ENCODE data around the gene ZBTB2. TPM values are rescaled to one million over a fixed set of nuclear protein-coding genes. Genes with fewer than 3 reads are reported as not detected.

Gene ZBTB2
- total and polyA plus RNA-seq, 10 of the 15 experiments (the other 5 are each of a cell fraction or from before 2014, with no cell fraction given), result 4.2 to 21.9 (median 15.0) TPM

DNA sequence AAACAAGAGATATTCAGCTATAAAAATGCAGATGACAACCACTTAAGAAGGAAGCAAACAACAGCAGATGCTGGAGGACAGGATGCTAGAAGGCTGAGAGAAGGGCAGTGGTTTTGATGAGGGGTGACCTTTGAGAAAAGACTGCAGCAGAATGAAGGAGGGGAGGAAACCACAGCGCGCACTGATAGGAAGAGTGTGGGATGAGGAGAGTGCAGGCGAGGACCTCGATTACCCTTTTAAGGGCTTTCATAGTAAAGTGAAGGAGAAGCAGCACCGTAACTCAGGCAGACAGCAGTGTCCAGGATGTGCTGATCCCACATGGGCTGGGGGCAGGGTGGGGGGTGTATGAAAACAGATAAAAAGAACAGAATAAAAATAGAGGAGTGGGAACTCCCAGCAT is 19.2 kb downstream of the ZBTB2 start (continued):
- TF ChIP-seq, protein P1, sequence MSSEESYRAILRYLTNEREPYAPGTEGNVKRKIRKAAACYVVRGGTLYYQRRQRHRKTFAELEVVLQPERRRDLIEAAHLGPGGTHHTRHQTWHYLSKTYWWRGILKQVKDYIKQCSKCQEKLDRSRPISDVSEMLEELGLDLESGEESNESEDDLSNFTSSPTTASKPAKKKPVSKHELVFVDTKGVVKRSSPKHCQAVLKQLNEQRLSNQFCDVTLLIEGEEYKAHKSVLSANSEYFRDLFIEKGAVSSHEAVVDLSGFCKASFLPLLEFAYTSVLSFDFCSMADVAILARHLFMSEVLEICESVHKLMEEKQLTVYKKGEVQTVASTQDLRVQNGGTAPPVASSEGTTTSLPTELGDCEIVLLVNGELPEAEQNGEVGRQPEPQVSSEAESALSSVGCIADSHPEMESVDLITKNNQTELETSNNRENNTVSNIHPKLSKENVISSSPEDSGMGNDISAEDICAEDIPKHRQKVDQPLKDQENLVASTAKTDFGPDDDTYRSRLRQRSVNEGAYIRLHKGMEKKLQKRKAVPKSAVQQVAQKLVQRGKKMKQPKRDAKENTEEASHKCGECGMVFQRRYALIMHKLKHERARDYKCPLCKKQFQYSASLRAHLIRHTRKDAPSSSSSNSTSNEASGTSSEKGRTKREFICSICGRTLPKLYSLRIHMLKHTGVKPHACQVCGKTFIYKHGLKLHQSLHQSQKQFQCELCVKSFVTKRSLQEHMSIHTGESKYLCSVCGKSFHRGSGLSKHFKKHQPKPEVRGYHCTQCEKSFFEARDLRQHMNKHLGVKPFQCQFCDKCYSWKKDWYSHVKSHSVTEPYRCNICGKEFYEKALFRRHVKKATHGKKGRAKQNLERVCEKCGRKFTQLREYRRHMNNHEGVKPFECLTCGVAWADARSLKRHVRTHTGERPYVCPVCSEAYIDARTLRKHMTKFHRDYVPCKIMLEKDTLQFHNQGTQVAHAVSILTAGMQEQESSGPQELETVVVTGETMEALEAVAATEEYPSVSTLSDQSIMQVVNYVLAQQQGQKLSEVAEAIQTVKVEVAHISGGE (CRISPR knock-in tag; IDR thresholded peaks at IDR 0.05), result no peak
- no peak for TF ChIP-seq FOXK2 (IDR thresholded peaks at IDR 0.05)

DNA sequence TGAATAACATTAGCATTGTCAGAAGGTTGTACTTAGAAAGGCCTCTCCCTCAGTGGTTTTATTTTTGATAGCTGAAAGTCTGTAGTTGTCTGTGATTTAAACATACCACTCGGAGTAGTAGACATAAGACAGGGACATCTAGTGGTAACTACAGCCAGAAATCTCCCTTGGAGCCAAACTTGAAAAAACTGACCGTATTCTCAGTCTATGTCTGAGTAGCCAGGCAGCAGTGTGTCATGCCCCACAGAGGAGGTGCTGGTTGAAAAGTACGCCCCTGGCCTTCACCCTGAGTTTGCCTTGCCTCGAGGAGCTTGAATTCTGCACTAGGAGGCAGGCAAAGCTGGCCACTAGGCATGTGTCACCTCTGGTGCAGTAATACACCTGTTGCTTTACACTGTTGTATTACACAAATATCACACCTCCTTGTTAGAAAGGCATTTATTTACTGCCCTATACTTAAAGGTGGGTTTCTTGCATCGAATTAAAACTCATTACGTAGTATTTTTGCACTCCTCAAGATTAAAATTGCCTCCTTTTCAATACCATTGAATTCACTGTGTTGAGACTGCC is 20.8 kb downstream of the ZBTB2 start:
- H4K20me1 ChIP-seq (ENCODE audit: control insufficient read depth, insufficient read depth), result no peaks in the 10 kb centered on the region
- no peaks in the 10 kb centered on the region; the same call in 1 of the 2 replicates for H3K4me1 ChIP-seq (ENCODE audit: control insufficient read depth, insufficient read depth, low read length)
- POLR2A ChIA-PET, result no interaction called here
- SMC1A ChIA-PET (ENCODE audit: uncharacterized antibody, unreplicated experiment), result no interaction called here
- peaks cover 17% of the 10 kb centered on the region for H3K79me2 ChIP-seq (ENCODE audit: control insufficient read depth, insufficient read depth, low read length)
- CTCF ChIA-PET, result interaction anchor here (0.9 to 2.7 kb wide), 3 partner anchors 13 to 490 kb away, joined by 3 to 10 read pairs (median 4); no protein-coding TSS in a partner anchor
- peaks cover 16 to 26% of the 10 kb centered on the region in 2 experiments for H3K36me3 ChIP-seq (ENCODE audit: control insufficient read depth in 2 of 2, insufficient read depth in 2 of 2, low read length in 1 of 2)
- FAIRE-seq (no peak), ATAC-seq (no peak), DNase-seq (ENCODE audit: low read depth, low spot score) (no peak)
- in situ Hi-C loops (cut with MboI) (no loop called here), intact Hi-C loops (cut with micrococcal nuclease; ENCODE audit: unreplicated experiment) (no loop called here)
- RAD21 ChIA-PET (ENCODE audit: unreplicated experiment), result no interaction called here
- no peak overlapping the region for H3K4me2 ChIP-seq (ENCODE audit: control insufficient read depth, insufficient read depth)
- no peak overlapping the region for H3K9ac ChIP-seq (ENCODE audit: control insufficient read depth, insufficient read depth, low read length)
- H3K27ac ChIP-seq (ENCODE audit: control insufficient read depth, insufficient read depth), result no peak overlapping the region
- H3K27me3 ChIP-seq (replicated peaks in 1 of 2; ENCODE audit: control insufficient read depth in 2 of 2, insufficient read depth in 2 of 2, low read length in 1 of 2), result no peaks in the 10 kb centered on the region
- H3K9me3 ChIP-seq (replicated peaks; ENCODE audit: control insufficient read depth, insufficient read depth, low read length), result no peaks in the 10 kb centered on the region; the same call in 2 of the 3 replicates
- H2AFZ ChIP-seq (ENCODE audit: control insufficient read depth, low read depth, low read length), result no peak overlapping the region
- no TSS peak for BruUV-seq (replicated peaks)
- WGBS (ENCODE audit: insufficient coverage, insufficient replicate concordance, low lambda C conversion rate, missing lambda C conversion rate), result 98% methylated on average over 6 of the region's 6 CpGs
- H3K4me3 ChIP-seq, result no peak overlapping the region
- no peak for TF ChIP-seq LARP7 (IDR thresholded peaks at IDR 0.05)
- TF ChIP-seq, protein P2, sequence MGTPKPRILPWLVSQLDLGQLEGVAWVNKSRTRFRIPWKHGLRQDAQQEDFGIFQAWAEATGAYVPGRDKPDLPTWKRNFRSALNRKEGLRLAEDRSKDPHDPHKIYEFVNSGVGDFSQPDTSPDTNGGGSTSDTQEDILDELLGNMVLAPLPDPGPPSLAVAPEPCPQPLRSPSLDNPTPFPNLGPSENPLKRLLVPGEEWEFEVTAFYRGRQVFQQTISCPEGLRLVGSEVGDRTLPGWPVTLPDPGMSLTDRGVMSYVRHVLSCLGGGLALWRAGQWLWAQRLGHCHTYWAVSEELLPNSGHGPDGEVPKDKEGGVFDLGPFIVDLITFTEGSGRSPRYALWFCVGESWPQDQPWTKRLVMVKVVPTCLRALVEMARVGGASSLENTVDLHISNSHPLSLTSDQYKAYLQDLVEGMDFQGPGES (IDR thresholded peaks at IDR 0.05), result no peak
- no peak for TF ChIP-seq SIN3A (IDR thresholded peaks at IDR 0.05; ENCODE audit: low read depth, low read length)
- no peak for TF ChIP-seq SIX5 (IDR thresholded peaks at IDR 0.05; ENCODE audit: low read depth, low read length, severe bottlenecking)
- TF ChIP-seq, protein P3, sequence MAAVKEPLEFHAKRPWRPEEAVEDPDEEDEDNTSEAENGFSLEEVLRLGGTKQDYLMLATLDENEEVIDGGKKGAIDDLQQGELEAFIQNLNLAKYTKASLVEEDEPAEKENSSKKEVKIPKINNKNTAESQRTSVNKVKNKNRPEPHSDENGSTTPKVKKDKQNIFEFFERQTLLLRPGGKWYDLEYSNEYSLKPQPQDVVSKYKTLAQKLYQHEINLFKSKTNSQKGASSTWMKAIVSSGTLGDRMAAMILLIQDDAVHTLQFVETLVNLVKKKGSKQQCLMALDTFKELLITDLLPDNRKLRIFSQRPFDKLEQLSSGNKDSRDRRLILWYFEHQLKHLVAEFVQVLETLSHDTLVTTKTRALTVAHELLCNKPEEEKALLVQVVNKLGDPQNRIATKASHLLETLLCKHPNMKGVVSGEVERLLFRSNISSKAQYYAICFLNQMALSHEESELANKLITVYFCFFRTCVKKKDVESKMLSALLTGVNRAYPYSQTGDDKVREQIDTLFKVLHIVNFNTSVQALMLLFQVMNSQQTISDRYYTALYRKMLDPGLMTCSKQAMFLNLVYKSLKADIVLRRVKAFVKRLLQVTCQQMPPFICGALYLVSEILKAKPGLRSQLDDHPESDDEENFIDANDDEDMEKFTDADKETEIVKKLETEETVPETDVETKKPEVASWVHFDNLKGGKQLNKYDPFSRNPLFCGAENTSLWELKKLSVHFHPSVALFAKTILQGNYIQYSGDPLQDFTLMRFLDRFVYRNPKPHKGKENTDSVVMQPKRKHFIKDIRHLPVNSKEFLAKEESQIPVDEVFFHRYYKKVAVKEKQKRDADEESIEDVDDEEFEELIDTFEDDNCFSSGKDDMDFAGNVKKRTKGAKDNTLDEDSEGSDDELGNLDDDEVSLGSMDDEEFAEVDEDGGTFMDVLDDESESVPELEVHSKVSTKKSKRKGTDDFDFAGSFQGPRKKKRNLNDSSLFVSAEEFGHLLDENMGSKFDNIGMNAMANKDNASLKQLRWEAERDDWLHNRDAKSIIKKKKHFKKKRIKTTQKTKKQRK (IDR thresholded peaks at IDR 0.05; ENCODE audit: low read depth, low read length), result no peak
- TF ChIP-seq, protein P4, sequence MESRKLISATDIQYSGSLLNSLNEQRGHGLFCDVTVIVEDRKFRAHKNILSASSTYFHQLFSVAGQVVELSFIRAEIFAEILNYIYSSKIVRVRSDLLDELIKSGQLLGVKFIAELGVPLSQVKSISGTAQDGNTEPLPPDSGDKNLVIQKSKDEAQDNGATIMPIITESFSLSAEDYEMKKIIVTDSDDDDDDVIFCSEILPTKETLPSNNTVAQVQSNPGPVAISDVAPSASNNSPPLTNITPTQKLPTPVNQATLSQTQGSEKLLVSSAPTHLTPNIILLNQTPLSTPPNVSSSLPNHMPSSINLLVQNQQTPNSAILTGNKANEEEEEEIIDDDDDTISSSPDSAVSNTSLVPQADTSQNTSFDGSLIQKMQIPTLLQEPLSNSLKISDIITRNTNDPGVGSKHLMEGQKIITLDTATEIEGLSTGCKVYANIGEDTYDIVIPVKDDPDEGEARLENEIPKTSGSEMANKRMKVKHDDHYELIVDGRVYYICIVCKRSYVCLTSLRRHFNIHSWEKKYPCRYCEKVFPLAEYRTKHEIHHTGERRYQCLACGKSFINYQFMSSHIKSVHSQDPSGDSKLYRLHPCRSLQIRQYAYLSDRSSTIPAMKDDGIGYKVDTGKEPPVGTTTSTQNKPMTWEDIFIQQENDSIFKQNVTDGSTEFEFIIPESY (IDR thresholded peaks at IDR 0.05), result no peak
- TF ChIP-seq EED (IDR thresholded peaks at IDR 0.05; ENCODE audit: low read depth), result no peak
- no peak for TF ChIP-seq SMAD1 (IDR thresholded peaks at IDR 0.05; ENCODE audit: low read depth, partially characterized antibody)
- TF ChIP-seq TCF7 (IDR thresholded peaks at IDR 0.05; ENCODE audit: borderline replicate concordance), result no peak
